Subcutaneous adipose tissue (tissue), 4 donors: ENCODE measurements around the gene FGGY. TPM values are rescaled to one million over a fixed set of nuclear protein-coding genes. Genes with fewer than 3 reads are reported as not detected.

Source experiments
- total RNA-seq, 4 donors: library from RNA; depleted of rRNA; stranded (reverse); fragments of >200 nt; gene quantifications; one replicate each; pipeline ENCODE4 v1.1.0, GENCODE V29; 2016
- TF ChIP-seq, protein P1 (sequence below): fragments of 450-650 bp; IDR thresholded peaks from one replicate; pipeline ENCODE4 v1.5.1; 2016; ENCODE audit warnings: low read depth, mild to moderate bottlenecking, control low read depth, antibody characterized with exemption, moderate library complexity

FGGY gene
- total RNA-seq, 4 donors from 2014 or later, result 7.8 to 19.2 (median 12.5) TPM

DNA sequence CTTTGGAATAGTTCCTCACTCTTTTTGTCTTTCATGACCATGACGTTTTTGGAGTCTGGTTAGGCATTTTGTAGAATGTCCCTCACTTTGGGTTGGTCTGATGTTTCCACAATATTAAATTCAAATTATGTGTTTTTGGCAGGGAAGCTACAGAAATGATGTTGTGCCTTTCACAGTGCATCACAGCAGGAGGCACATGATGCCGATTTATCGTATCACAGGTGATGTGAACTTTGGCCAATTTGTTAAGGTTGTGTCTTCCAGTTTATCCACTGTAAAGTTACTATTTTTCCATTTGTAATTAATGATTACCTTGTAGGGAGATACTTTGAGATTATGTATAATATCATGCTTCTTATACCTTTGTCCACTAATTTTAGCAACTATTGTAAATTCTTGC lies 114.3 kb downstream of the FGGY start:
- TF ChIP-seq, protein P1, sequence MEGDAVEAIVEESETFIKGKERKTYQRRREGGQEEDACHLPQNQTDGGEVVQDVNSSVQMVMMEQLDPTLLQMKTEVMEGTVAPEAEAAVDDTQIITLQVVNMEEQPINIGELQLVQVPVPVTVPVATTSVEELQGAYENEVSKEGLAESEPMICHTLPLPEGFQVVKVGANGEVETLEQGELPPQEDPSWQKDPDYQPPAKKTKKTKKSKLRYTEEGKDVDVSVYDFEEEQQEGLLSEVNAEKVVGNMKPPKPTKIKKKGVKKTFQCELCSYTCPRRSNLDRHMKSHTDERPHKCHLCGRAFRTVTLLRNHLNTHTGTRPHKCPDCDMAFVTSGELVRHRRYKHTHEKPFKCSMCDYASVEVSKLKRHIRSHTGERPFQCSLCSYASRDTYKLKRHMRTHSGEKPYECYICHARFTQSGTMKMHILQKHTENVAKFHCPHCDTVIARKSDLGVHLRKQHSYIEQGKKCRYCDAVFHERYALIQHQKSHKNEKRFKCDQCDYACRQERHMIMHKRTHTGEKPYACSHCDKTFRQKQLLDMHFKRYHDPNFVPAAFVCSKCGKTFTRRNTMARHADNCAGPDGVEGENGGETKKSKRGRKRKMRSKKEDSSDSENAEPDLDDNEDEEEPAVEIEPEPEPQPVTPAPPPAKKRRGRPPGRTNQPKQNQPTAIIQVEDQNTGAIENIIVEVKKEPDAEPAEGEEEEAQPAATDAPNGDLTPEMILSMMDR, result no peak

DNA sequence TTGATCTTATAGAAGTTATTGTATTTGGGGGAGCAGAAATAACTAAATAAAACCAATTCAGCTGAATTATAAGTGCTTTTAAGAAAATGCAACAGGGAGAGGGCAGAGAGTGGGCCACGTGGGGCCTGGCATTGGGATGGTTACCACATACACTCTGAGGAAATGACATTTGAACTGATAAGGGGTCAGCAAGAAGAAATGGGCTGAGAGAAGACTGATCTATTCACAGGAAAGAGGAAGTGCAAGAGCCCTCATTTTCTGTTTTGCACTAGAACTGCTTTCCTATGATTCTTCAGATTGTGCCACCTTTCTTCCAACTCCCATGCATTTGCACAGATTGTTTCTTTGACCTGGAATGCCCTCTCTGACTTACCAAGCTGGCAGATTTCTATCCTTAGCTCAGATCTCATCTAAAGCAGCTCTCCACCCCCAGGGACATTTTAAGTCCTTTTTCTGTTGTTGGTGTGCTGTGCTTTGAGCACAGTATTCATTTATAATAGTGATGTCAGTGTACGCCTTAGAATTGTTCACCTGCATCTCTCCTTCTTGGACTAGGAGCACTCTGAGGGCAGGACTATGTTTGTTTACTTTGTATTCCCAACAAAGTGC lies 115.9 kb downstream of the FGGY start:
- TF ChIP-seq, protein P1, result no peak

DNA sequence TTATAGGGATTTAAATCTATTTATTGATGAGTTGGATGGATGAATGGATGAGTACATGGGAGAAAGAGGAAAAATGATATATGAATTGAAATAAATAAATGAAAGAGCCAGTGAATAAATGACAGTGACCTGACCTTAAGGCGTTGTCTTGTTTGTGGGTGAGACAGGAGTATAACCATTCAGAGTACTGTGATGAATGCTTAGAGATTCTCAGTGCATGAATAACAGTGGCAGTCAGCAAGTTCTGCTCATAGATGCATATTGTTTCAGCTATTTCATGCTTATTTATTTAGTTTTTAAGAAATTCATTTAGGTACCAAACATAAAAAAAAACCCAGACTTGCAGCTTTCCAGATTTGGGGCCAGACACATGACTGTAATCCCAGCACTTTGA lies 116.4 kb downstream of the FGGY start:
- TF ChIP-seq, protein P1, result no peak

DNA sequence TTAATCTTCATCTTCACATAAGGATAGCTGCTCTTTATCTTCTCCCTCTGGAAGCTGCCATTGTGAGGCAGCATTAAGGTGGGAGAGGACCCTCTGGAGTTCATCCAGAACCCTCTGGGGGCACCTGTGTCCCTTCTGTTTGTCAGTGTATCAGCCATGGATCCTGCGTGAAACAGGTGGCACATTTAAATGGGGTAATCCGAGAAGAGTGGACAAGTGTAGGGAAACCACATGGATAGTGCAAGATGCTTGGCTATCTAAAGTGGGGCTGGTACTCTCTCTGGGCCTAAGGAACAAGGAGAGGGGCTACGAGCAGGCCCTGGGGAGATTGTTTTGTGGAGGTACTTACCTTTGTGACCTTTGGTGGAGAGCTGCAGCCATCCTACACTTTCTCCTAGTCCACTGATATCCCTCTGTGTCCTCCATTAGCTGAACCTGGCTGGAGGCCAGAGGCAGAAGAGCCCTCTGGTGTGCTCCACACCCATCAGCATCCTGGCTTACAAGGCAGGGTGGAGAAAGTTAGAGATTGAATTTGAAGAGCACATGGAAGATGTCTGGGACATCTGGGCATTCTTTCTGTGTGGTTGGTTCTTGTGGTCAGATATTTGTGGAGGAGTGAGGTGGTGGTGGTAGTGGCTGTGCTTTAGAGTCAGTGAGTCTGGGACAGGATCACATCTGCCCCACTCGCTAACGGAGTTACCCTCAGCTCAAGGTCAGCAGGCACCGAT lies 117.7 kb downstream of the FGGY start:
- TF ChIP-seq, protein P1, result no peak

DNA sequence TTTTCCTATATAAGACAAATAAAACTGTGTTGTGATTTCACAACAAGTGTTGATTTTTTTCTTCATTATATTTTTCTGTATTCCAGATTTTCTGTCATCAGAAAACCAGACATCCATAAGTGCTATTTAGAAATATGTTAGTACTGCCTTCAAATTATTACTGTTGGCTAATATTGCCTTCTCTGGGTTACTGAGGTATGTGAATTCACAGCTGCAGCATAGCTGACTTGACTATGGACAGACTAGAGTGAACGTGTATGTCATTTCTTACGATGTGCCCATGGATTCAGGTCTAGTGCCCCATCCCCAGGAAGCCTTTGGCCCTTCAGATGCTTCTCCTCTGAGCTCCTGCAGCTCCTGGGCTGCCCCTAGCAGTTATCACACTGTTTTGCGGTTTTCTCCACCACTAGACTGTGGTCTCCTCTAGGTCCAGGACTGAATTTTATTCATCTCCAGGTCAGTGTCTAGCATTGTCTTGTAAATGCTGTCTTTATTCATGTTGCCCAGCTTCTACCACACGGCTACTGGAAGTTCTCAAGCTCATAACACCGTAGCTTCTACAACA lies 118.5 kb downstream of the FGGY start:
- TF ChIP-seq, protein P1, result no peak

GRCh38 chr1:59415881-59416280 lies 119.0 kb downstream of the FGGY start:
- TF ChIP-seq, protein P1, result no peak

- TF ChIP-seq, protein P1, result no peak
Measured at GRCh38 chr1:59417406-59417805, 120.5 kb downstream of the FGGY start.
